ENCODE results near the gene PGAM4. TPM values are rescaled to one million over a fixed set of nuclear protein-coding genes. Genes with fewer than 3 reads are reported as not detected.
A peak's percentile ranks its signal among the peaks of the same experiment; 100 is the strongest.

The PGAM4 gene
- total RNA-seq, 6 donors from 2014 or later, result 0.29 TPM; not detected in 5

- Histone ChIP-seq H3K27me3 (no peaks in the 10 kb centered on the region), H3K4me1 (no peaks in the 10 kb centered on the region), H3K9me3 (no peaks in the 10 kb centered on the region), H3K27ac (no peak overlapping the region), H3K4me3 (no peak overlapping the region), H3K36me3 (no peaks in the 10 kb centered on the region)
- DNase-seq (no peak), ATAC-seq (ENCODE audit: low FRiP score in 2 of 2) (no peak)
- WGBS, 2 donors, result 20 to 56% methylated on average over 1 of the region's 1 CpG
- TF ChIP-seq CTCF (IDR thresholded peaks at IDR 0.05) (no peak), EP300 (IDR thresholded peaks at IDR 0.05) (no peak), POLR2AphosphoS5 (IDR thresholded peaks at IDR 0.05) (no peak), POLR2A (IDR thresholded peaks at IDR 0.05) (no peak)
Observed at GRCh38 chrX:77960567-77960966, 8.9 kb downstream of the PGAM4 start.

- WGBS, 2 donors, result 38 to 69% methylated on average over 1 of the region's 1 CpG
- H3K9me3 ChIP-seq, result no peaks in the 10 kb centered on the region
- H3K4me1 ChIP-seq, result peaks cover 0 to 5% (median 4%) of the 10 kb centered on the region in 4 donors
- no peaks in the 10 kb centered on the region for H3K36me3 ChIP-seq
- DNase-seq (no peak), ATAC-seq (ENCODE audit: low FRiP score in 2 of 2) (no peak)
- TF ChIP-seq POLR2A (IDR thresholded peaks at IDR 0.05) (no peak), POLR2AphosphoS5 (IDR thresholded peaks at IDR 0.05) (no peak), CTCF (IDR thresholded peaks at IDR 0.05) (no peak), EP300 (IDR thresholded peaks at IDR 0.05) (no peak)
- no peak overlapping the region for H3K4me3 ChIP-seq
- H3K27me3 ChIP-seq, result no peaks in the 10 kb centered on the region
- H3K27ac ChIP-seq, result no peak overlapping the region
Observed at GRCh38 chrX:77953708-77954107, 15.7 kb downstream of the PGAM4 start.

GRCh38 chrX:77953302-77953701, 16.1 kb downstream of the PGAM4 start:
- H3K4me3 ChIP-seq, result no peak overlapping the region
- WGBS, 2 donors, result 31 to 77% methylated on average over 1 of the region's 1 CpG
- no peak for ATAC-seq (ENCODE audit: low FRiP score in 2 of 2)
- H3K9me3 ChIP-seq, result no peaks in the 10 kb centered on the region
- no peaks in the 10 kb centered on the region for H3K36me3 ChIP-seq
- H3K4me1 ChIP-seq, result peaks cover 0 to 5% (median 4%) of the 10 kb centered on the region in 4 donors
- TF ChIP-seq EP300 (IDR thresholded peaks at IDR 0.05) (no peak), CTCF (IDR thresholded peaks at IDR 0.05) (no peak), POLR2A (IDR thresholded peaks at IDR 0.05) (no peak), POLR2AphosphoS5 (IDR thresholded peaks at IDR 0.05) (no peak)
- DNase-seq, result no peak
- H3K27me3 ChIP-seq, result no peaks in the 10 kb centered on the region
- H3K27ac ChIP-seq, result no peak overlapping the region

GRCh38 chrX:77952173-77952572, 17.3 kb downstream of the PGAM4 start:
- no peak for ATAC-seq (ENCODE audit: low FRiP score in 2 of 2)
- DNase-seq, result no peak
- Histone ChIP-seq H3K27ac (no peak overlapping the region), H3K9me3 (no peaks in the 10 kb centered on the region), H3K27me3 (no peaks in the 10 kb centered on the region), H3K36me3 (no peaks in the 10 kb centered on the region), H3K4me1 (peaks cover 0 to 5% (median 4%) of the 10 kb centered on the region in 4 donors), H3K4me3 (no peak overlapping the region)
- 54 to 62% methylated on average over 1 of the region's 1 CpG for WGBS, 2 donors
- TF ChIP-seq EP300 (IDR thresholded peaks at IDR 0.05) (no peak), POLR2AphosphoS5 (IDR thresholded peaks at IDR 0.05) (no peak), CTCF (IDR thresholded peaks at IDR 0.05) (no peak), POLR2A (IDR thresholded peaks at IDR 0.05) (no peak)

- no peak overlapping the region for H3K4me3 ChIP-seq
- no peak overlapping the region for H3K27ac ChIP-seq
- H3K36me3 ChIP-seq, result no peaks in the 10 kb centered on the region
- DNase-seq, result peak in 1 of 2 donors; percentile 54
- TF ChIP-seq EP300 (IDR thresholded peaks at IDR 0.05) (no peak), POLR2AphosphoS5 (IDR thresholded peaks at IDR 0.05) (no peak), POLR2A (IDR thresholded peaks at IDR 0.05) (no peak), CTCF (IDR thresholded peaks at IDR 0.05) (no peak)
- peaks cover 0 to 5% (median 4%) of the 10 kb centered on the region in 4 donors for H3K4me1 ChIP-seq
- H3K9me3 ChIP-seq, result no peaks in the 10 kb centered on the region
- WGBS, 2 donors, result 64% methylated on average over 2 of the region's 2 CpGs
- ATAC-seq (ENCODE audit: low FRiP score in 2 of 2), result no peak
- H3K27me3 ChIP-seq, result no peaks in the 10 kb centered on the region
Observed at GRCh38 chrX:77949840-77950239, 19.6 kb downstream of the PGAM4 start.

Measured in upper lobe of left lung (tissue), 6 donors.